Prostate gland (tissue), 2 donors: ENCODE results near the gene DLG2.

Experiments
- POLR2A ChIP-seq: fragments of 450-650 bp; IDR thresholded peaks from one replicate; pipeline ENCODE4 v1.6.1; 2016; ENCODE audit warnings: antibody characterized with exemption, mild to moderate bottlenecking
- POLR2AphosphoS5 ChIP-seq: sonication (generic); formaldehyde crosslinking; IDR thresholded peaks from one replicate; pipeline ENCODE4 v1.6.1; 2017; ENCODE audit warnings: antibody characterized with exemption
- TF ChIP-seq, protein P1 (sequence below), 4 experiments: fragments of 200-600 bp in 2 of 4; fragments of 450-650 bp in 2 of 4; sonication (generic) in 2 of 4; IDR thresholded peaks; 1 replicate in 3 of 4; 2 replicates in 1 of 4; pipeline ENCODE4 v1.5.1; 2016 to 2019; ENCODE audit warnings: antibody characterized with exemption in 4 of 4, mild to moderate bottlenecking in 2 of 4, moderate library complexity in 2 of 4

DNA sequence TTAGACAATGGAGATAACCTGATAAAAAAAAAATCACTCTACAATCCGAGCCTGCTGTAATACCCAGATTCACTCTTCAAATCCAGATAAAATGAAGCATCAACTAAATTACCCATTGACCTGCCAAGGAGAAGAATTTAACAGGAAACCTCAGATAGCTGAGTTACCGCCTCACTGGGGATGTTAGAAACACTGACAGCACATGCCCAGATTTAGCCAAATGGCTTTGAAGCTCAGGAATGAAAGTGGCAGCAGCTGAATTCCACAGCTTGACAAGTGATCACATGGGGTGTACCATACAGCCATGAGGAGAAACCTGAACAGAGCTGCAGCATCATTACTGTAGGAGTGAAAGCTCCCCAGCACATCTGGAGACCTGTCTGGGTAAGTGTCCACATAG lies 807.6 kb downstream of the DLG2 start:
- TF ChIP-seq, protein P1, sequence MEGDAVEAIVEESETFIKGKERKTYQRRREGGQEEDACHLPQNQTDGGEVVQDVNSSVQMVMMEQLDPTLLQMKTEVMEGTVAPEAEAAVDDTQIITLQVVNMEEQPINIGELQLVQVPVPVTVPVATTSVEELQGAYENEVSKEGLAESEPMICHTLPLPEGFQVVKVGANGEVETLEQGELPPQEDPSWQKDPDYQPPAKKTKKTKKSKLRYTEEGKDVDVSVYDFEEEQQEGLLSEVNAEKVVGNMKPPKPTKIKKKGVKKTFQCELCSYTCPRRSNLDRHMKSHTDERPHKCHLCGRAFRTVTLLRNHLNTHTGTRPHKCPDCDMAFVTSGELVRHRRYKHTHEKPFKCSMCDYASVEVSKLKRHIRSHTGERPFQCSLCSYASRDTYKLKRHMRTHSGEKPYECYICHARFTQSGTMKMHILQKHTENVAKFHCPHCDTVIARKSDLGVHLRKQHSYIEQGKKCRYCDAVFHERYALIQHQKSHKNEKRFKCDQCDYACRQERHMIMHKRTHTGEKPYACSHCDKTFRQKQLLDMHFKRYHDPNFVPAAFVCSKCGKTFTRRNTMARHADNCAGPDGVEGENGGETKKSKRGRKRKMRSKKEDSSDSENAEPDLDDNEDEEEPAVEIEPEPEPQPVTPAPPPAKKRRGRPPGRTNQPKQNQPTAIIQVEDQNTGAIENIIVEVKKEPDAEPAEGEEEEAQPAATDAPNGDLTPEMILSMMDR (IDR thresholded peaks at IDR 0.05), result no peak
- TF ChIP-seq POLR2AphosphoS5 (no peak), POLR2A (no peak)
